Endodermal cell (in vitro differentiated cells): ENCODE measurements around the gene TIGD2. TPM values are rescaled to one million over a fixed set of nuclear protein-coding genes. Genes with fewer than 3 reads are reported as not detected.

ENCODE experiments used
- DNase-seq: peaks from one replicate; pipeline ENCODE4 v3.0.0-alpha.2; 2017
- H3K27ac ChIP-seq: 2 replicates; pipeline ENCODE4 v1.5.1; 2013; ENCODE audit warnings: mild to moderate bottlenecking, low read depth, low read length, moderate library complexity
- H3K27me3 ChIP-seq: 2 replicates; pipeline ENCODE4 v1.6.1; 2013; ENCODE audit warnings: mild to moderate bottlenecking, low read length, moderate library complexity; ENCODE audit not compliant: insufficient read depth, control insufficient read depth, poor library complexity, severe bottlenecking
- H3K36me3 ChIP-seq: 2 replicates; pipeline ENCODE4 v1.7.0; 2013; ENCODE audit warnings: mild to moderate bottlenecking, low read length, moderate library complexity; ENCODE audit not compliant: control insufficient read depth, insufficient read depth
- H3K4me1 ChIP-seq: one replicate; pipeline ENCODE4 v1.7.0; 2013; ENCODE audit warnings: low read length; ENCODE audit not compliant: control insufficient read depth, insufficient read depth
- H3K4me3 ChIP-seq: 2 replicates; pipeline ENCODE4 v1.5.1; 2013; ENCODE audit warnings: mild to moderate bottlenecking, low read length, moderate library complexity
- H3K9ac ChIP-seq: 2 replicates; pipeline ENCODE4 v1.6.1; 2013; ENCODE audit warnings: mild to moderate bottlenecking, low read length, moderate library complexity; ENCODE audit not compliant: poor library complexity, severe bottlenecking; ENCODE audit errors: extremely low read depth
- H3K9me3 ChIP-seq: 2 replicates; pipeline ENCODE4 v1.6.1; 2013; ENCODE audit warnings: mild to moderate bottlenecking, low read length, moderate library complexity; ENCODE audit not compliant: control insufficient read depth
- H3K27ac Mint-ChIP-seq: 2 replicates; pipeline ENCODE4 v1.8.0; 2020; ENCODE audit warnings: mixed read lengths
- H3K27me3 Mint-ChIP-seq: 2 replicates; pipeline ENCODE4 v1.8.0; 2021; ENCODE audit warnings: mild to moderate bottlenecking, mixed read lengths; ENCODE audit not compliant: insufficient read depth
- H3K36me3 Mint-ChIP-seq: 2 replicates; pipeline ENCODE4 v1.8.0; 2020; ENCODE audit warnings: low read depth, mixed read lengths
- H3K4me1 Mint-ChIP-seq: 2 replicates; pipeline ENCODE4 v1.8.0; 2020; ENCODE audit warnings: mixed read lengths
- H3K4me3 Mint-ChIP-seq: 2 replicates; pipeline ENCODE4 v1.8.0; 2020; ENCODE audit warnings: mild to moderate bottlenecking, moderate library complexity, mixed read lengths
- H3K9me3 Mint-ChIP-seq: 2 replicates; pipeline ENCODE4 v1.8.0; 2020; ENCODE audit warnings: mild to moderate bottlenecking, mixed read lengths
- CTCF ChIP-seq: fragments of 200-600 bp; sonication (generic); conservative IDR thresholded peaks from 2 replicates; pipeline ENCODE4 v1.5.0; 2021; ENCODE audit warnings: antibody characterized with exemption, mild to moderate bottlenecking
- WGBS, 2 experiments: methylation state at CpG; one replicate each; pipeline versions ENCODE4 v1.1.5 to v1.1.7; 2013; ENCODE audit warnings: missing lambda C conversion rate in 2 of 2, mixed read lengths in 1 of 2; ENCODE audit not compliant: insufficient coverage in 1 of 2, insufficient read length in 1 of 2; 5-methylcytosine and 5-hydroxymethylcytosine counted together
- total RNA-seq, 2 donors: library from RNA; stranded (reverse); fragmentation: NEBNext Ultra II Directional in 1 of 2; extraction: Animal tissue kit (Norgen Biotek cat#: 25700) in 1 of 2; gene quantifications; 2 replicates in 1 of 2; 3 replicates in 1 of 2; pipeline ENCODE4 v1.2.1, GENCODE V29; 2021

TIGD2 gene
- total RNA-seq, 2 donors from 2014 or later = 11.7 to 15.1 TPM

- no peak for DNase-seq
Observed at GRCh38 chr4:89099034-89099433, 12.3 kb upstream of the TIGD2 start.

GRCh38 chr4:89099471-89099870 is 11.9 kb upstream of the TIGD2 start:
- no peak for DNase-seq
- H3K36me3 Mint-ChIP-seq = no peaks in the 10 kb centered on the region
- Histone ChIP-seq H3K36me3 (no peaks in the 10 kb centered on the region), H3K27me3 (no peaks in the 10 kb centered on the region), H3K27ac (no peak overlapping the region), H3K9ac (no peak overlapping the region), H3K4me1 (no peaks in the 10 kb centered on the region), H3K4me3 (no peak overlapping the region), H3K9me3 (no peaks in the 10 kb centered on the region)
- peaks cover 11% of the 10 kb centered on the region for H3K27me3 Mint-ChIP-seq
- H3K9me3 Mint-ChIP-seq = peaks cover 4% of the 10 kb centered on the region
- no peak for TF ChIP-seq CTCF
- 100% methylated on average over 1 of the region's 1 CpG; no CpG with 5 or more reads in 1 of the 2 experiments for WGBS, 2 experiments
- H3K27ac Mint-ChIP-seq = no peak overlapping the region
- no peak overlapping the region for H3K4me3 Mint-ChIP-seq
- no peaks in the 10 kb centered on the region for H3K4me1 Mint-ChIP-seq

More at GRCh38 chr4:89099034-89099433, 12.3 kb upstream of the TIGD2 start:
- H3K36me3 ChIP-seq = no peaks in the 10 kb centered on the region
- 92 to 95% methylated on average over 1 to 2 of the region's 2 CpGs for WGBS, 2 experiments
- H3K27ac Mint-ChIP-seq = no peak overlapping the region
- TF ChIP-seq CTCF = no peak
- H3K4me1 Mint-ChIP-seq = no peaks in the 10 kb centered on the region
- H3K27me3 ChIP-seq = no peaks in the 10 kb centered on the region
- H3K27me3 Mint-ChIP-seq = peaks cover 11% of the 10 kb centered on the region
- H3K9me3 ChIP-seq = no peaks in the 10 kb centered on the region
- H3K4me3 Mint-ChIP-seq = no peak overlapping the region
- peaks cover 4% of the 10 kb centered on the region for H3K9me3 Mint-ChIP-seq
- H3K9ac ChIP-seq = no peak overlapping the region
- H3K27ac ChIP-seq = no peak overlapping the region
- no peaks in the 10 kb centered on the region for H3K36me3 Mint-ChIP-seq
- H3K4me3 ChIP-seq = no peak overlapping the region
- H3K4me1 ChIP-seq = no peaks in the 10 kb centered on the region

- H3K4me3 ChIP-seq = no peak overlapping the region
- TF ChIP-seq CTCF = no peak
- no peaks in the 10 kb centered on the region for H3K4me1 Mint-ChIP-seq
- 60 to 87% methylated on average over 1 to 3 of the region's 3 CpGs for WGBS, 2 experiments
- DNase-seq = no peak
- H3K27me3 ChIP-seq = no peaks in the 10 kb centered on the region
- peaks cover 4% of the 10 kb centered on the region for H3K9me3 Mint-ChIP-seq
- H3K27ac Mint-ChIP-seq = no peak overlapping the region
- no peak overlapping the region for H3K9ac ChIP-seq
- H3K36me3 ChIP-seq = no peaks in the 10 kb centered on the region
- H3K27me3 Mint-ChIP-seq = peaks cover 17% of the 10 kb centered on the region
- H3K4me1 ChIP-seq = no peaks in the 10 kb centered on the region
- no peak overlapping the region for H3K27ac ChIP-seq
- H3K9me3 ChIP-seq = no peaks in the 10 kb centered on the region
- H3K36me3 Mint-ChIP-seq = no peaks in the 10 kb centered on the region
- no peak overlapping the region for H3K4me3 Mint-ChIP-seq
Observed at GRCh38 chr4:89100853-89101252, 10.5 kb upstream of the TIGD2 start.
